ENCODE measurements around the gene GAPDHS.

GAPDHS gene

GRCh38 chr19:35511337-35511736, 21.9 kb upstream of the GAPDHS start:
- no peak for DNase-seq

GRCh38 chr19:35512831-35513627, 20.2 kb upstream of the GAPDHS start:
- DNase-seq = no peak

GRCh38 chr19:35513628-35514281, 19.5 kb upstream of the GAPDHS start, which contains the start of gene DMKN:
TSS of gene DMKN (minus strand) at chr19:35513649. CDS start at chr19:35513475, 174 bp downstream.
- DNase-seq = no peak

- DNase-seq = no peak
Observed at GRCh38 chr19:35514282-35514809, 18.9 kb upstream of the GAPDHS start.

- no peak for DNase-seq
Observed at GRCh38 chr19:35516310-35516709, 16.9 kb upstream of the GAPDHS start.

- no peak for DNase-seq
Observed at GRCh38 chr19:35517342-35517741, 15.9 kb upstream of the GAPDHS start.

GRCh38 chr19:35518313-35518712, 14.9 kb upstream of the GAPDHS start:
- DNase-seq = no peak

- DNase-seq = no peak
Observed at GRCh38 chr19:35519291-35519690, 14.0 kb upstream of the GAPDHS start.

GRCh38 chr19:35521124-35521743, 12.0 kb upstream of the GAPDHS start:
- DNase-seq = no peak

- no peak for DNase-seq
Observed at GRCh38 chr19:35522745-35523327, 10.4 kb upstream of the GAPDHS start.

- no peak for DNase-seq
Observed at GRCh38 chr19:35524181-35524837, 8.9 kb upstream of the GAPDHS start.

GRCh38 chr19:35525873-35526272, 7.4 kb upstream of the GAPDHS start:
- no peak for DNase-seq

GRCh38 chr19:35528218-35529038, 4.8 kb upstream of the GAPDHS start, which contains the start of gene SBSN:
TSS of gene SBSN (minus strand) at chr19:35528311. CDS start at chr19:35528281, 30 bp downstream.
- DNase-seq = no peak

- no peak for DNase-seq
Observed at GRCh38 chr19:35529241-35530218, 3.7 kb upstream of the GAPDHS start.

GRCh38 chr19:35531291-35531690, 2.0 kb upstream of the GAPDHS start:
- DNase-seq = no peak

GRCh38 chr19:35533822-35534392, 651 bp downstream of the GAPDHS start:
- no peak for DNase-seq

GRCh38 chr19:35534803-35535480, 1.7 kb downstream of the GAPDHS start:
- DNase-seq = no peak

GRCh38 chr19:35539314-35539713, 6.1 kb downstream of the GAPDHS start:
- no peak for DNase-seq

GRCh38 chr19:35539850-35540249, 6.6 kb downstream of the GAPDHS start:
- no peak for DNase-seq

All from activated CD4-positive, CD25-positive, alpha-beta regulatory T cell treated with anti-CD3 and anti-CD28 coated beads, Interleukin-2, amount 50 U/mL, for 72 hours (primary cell).